HG03025 (cell line): ENCODE measurements around the gene MYO5A.
"Not testable (repeated sequence)": the region's sequence is repeated elsewhere in the genome, so short reads cannot be mapped to it uniquely, and the experiment has no call there.

ENCODE experiments used
- ATAC-seq: cut with Tn5 transposase; IDR thresholded peaks from one replicate; pipeline ENCODE4 v1.9.1; 2021; ENCODE audit warnings: mild to moderate bottlenecking, moderate library complexity; ENCODE audit not compliant: unreplicated experiment, low FRiP score

Gene MYO5A

DNA sequence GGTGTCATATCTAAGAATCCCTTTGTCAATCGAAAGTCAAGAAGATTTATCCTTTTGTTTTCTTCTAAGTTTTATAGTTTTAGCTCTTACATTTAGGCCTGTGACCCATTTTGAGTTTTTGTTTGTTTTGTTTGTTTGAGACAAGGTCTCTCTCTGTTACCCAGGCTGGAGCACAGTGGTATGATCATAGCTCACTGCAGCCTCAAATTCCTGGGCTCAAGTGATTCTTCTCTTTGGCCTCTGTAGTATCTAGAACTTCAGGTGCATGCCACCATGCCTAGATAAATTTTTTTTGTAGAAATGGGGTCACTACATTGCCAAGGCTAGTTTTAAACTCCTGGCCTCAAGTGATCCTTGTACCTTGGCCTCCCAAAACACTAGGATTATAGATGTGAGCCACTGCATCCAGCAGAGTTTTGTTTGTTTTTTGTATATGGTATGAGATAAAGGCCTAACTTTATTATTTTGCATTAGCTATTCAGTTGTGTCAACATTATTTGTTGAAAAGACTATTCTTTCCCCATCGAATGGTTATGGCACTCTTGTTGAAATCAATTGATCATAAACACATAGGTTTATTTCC lies 227.3 kb downstream of the MYO5A start:
- no peak for ATAC-seq

GRCh38 chr15:52295421-52296001 lies 233.2 kb downstream of the MYO5A start, which contains the start of gene MYO5C:
Gene MYO5C, minus strand, starts transcription at chr15:52295804. Its CDS starts 168 bp downstream, at chr15:52295636.
- no peak for ATAC-seq

DNA sequence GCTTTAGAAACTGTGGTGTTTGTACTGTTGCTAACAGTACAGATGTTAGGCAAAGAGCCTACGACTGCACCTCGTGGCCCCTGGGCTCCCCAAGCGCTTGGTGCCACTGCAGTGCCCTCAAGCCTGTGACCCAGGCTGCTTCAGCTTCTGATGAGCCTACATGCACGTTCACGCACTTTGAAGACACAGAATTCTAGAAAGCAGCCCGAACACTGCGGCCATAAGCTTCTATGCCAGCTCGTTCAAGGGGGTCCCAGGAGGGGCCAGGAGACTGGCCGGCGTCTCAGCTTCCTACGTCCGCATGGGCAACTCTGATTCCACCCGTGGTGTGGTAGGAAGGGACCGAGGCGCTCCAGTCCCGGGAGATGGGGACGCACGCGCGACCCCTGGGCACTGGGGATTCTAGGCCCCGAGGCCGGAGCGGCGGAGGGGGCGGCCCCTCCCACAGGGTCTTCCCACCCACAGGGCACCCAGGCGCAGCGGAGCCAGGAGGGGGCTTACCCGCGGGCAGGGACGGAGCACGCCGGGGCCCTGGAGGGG lies 233.7 kb downstream of the MYO5A start:
- no peak for ATAC-seq

DNA sequence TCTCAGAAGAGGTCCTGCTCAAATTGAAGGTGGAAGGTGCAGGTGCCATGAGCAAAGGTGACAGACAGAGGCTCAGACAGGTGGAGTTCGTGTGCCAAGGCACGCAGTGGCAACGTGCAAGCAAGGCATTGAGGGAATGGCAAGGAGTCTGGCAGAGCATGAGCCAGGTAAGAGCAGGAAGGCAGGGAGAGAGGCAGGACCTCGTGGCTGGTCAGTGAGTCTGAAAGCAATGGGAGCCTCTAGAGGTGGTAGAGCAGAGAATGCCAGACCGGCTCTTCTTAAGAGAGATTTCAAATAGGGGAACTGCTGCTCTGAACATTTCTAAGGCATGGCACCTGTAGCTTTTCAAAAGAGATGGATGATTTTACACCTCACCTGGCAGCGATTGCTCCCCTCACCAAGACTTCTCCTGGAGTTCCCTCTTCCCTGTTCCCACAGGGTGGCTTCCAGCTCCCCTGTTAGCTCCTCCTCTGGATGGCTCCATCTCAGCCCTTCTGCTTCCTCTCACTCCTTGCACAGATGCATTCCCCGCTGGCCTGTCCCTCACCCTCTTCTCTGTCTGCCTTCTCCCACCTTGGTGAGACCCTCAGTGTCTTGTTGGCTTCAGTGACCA lies 235.8 kb downstream of the MYO5A start:
- ATAC-seq = no peak

DNA sequence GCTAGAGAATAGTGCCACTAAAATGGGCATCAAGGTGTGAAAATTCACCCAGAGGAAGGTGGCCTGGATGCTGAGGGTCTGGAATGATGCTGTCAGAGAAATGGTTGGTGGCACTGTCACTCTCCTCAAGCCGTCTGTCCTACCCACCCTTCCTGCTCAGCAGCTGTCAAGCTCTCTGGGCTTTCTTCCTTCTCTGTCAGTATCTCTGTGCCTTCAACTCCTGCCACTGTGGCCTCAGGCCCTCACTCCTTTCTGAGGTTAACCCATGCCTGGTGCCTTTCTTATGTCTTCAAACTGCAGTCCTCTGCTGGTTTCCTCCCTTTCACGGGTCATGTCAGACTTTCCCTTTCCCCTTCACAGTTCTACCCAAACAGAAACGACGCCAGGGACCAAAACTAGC lies 237.5 kb downstream of the MYO5A start:
- no peak for ATAC-seq

DNA sequence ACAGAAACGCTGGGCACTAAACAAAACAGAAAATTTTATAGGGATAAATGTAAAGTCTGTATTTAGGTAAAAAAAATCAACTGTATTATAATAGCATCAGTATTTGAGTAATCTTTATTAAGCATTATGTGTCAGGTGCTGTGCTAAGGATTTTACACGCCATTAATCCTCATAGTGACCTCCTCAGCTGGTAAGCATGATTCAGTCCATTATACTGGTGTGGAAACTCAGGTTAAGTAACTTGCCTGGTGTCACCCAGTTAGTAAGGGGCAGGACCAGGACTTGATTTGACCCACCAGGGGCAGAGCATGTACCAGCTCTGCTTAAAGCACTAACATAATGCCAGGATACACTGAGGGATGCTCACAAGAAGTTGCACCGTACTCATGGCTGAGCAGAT lies 237.9 kb downstream of the MYO5A start:
- ATAC-seq = no peak

GRCh38 chr15:52290329-52290728 lies 238.4 kb downstream of the MYO5A start:
- ATAC-seq = peak; percentile 46

- no peak for ATAC-seq
These were observed 239.0 kb downstream of the MYO5A start for GRCh38 chr15:52289629-52290081.

GRCh38 chr15:52288986-52289385 lies 239.7 kb downstream of the MYO5A start:
- no peak for ATAC-seq

- no peak for ATAC-seq
These were observed 240.4 kb downstream of the MYO5A start for GRCh38 chr15:52288051-52288942.

DNA sequence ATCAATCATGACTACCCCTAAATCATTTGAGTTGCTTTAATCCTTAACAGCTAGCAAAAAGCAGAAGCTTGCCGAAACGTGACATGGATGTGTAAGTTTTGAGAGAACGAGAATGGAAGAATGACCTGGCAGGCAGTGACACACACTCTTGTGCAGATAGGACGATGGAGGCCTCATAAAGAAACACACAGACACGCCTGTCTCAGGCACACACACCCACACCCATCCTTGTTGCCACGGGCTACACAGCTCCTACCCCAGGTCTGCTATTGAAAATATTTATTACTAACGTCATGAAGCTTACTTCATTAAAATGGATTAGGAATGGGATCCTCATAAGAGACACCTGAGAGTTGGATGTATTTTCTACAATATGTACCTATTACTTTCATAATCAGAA lies 241.6 kb downstream of the MYO5A start:
- ATAC-seq = no peak

GRCh38 chr15:52285941-52286340 lies 242.7 kb downstream of the MYO5A start:
- not testable (repeated sequence) for ATAC-seq

- no peak for ATAC-seq
These were observed 244.5 kb downstream of the MYO5A start for GRCh38 chr15:52284164-52284563.

DNA sequence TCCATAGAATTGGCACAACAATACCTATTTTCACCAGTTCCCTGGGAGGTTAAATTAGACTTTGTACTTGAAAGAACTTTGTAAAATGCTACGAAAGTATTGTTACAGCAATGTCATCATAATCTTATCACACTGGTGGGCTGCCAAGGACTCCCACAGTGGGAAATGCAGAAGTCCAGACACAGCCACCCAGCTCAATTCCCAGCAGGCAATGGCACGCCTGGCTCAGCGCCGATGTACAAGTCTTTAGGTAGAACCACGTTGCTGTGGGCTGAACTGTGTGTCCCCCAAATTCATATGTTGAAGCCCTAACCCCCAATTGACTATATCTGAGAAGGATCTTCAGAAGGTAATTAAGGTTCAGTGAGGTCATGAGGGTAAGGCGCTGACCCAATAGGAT lies 245.4 kb downstream of the MYO5A start:
- no peak for ATAC-seq

DNA sequence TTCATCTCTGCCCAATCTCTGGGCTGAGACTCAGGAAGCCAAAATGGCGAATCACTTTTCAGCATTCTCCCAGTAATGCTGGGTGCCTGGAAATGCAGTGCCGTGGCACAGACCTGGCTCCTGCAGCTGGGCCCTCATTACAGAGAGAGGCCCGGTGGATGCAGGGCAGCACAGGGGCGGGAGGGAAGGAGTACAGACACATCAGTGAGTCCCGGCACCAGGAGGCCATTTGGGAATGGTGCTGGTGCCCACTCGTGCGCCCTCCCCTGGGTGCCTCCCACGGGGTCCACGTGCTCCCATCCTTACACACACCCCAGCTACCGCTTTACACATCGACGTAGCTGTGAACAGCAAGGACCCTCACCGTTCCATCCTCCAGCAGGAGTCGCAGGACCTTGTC lies 246.3 kb downstream of the MYO5A start:
- ATAC-seq = no peak

GRCh38 chr15:52281085-52282035 lies 247.3 kb downstream of the MYO5A start:
- no peak for ATAC-seq

- ATAC-seq = no peak
These were observed 248.2 kb downstream of the MYO5A start for GRCh38 chr15:52280326-52281084.

- no peak for ATAC-seq
These were observed 249.9 kb downstream of the MYO5A start for GRCh38 chr15:52278636-52279367.
